ENCODE results near the gene TSPAN31.

TSPAN31 gene

DNA sequence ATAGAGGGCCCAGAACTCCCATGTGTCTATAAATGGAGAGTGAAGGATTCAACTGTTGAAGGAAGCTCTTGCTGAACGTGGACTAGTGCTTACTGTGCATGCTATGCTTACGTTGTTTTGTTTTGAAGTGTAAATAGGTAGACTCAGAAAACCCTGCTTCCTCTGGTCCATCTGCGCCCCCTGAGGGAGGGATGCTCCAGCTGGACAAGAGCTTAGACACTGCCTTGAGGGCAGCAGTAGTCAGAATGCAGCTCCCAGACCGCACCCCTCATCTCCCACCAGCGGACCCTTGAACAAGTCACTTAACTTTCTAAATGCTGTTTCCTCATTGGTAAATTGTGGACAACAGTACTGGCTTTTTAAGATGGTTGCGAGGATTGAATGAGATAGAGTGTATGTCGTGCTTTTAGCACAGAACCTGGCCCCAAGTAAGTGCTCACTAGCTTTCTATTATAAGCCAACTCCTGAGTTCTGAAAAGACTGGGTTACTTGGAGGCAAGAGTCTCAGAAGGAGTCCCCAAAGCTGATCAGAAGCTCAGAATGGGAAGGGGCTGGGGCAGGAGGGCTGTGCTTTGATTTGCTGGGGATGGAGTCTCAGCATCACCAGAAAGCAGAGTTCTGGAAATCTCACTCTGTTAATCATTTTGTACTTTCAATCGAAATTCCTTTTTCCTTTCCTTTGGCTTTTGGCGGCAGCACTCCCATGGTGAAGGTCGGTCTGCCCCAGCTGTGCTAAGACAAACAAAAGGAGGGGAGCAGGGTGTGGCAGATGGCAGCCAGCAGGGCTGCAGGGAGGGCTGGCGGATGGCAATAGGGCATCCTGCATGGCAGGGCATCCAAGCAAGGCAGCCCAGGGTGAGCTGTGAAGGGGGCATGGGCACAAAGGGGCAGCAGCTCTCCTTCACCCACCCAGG, 21.9 kb upstream of the TSPAN31 start:
- in situ Hi-C loops (cut with MboI; ENCODE audit: low pct_unique_long_range_greater_than_20kb, low sequenced_read_pairs, unreplicated experiment) = no loop called here
- peak; percentile 16 for DNase-seq (ENCODE audit: low spot score)

DNA sequence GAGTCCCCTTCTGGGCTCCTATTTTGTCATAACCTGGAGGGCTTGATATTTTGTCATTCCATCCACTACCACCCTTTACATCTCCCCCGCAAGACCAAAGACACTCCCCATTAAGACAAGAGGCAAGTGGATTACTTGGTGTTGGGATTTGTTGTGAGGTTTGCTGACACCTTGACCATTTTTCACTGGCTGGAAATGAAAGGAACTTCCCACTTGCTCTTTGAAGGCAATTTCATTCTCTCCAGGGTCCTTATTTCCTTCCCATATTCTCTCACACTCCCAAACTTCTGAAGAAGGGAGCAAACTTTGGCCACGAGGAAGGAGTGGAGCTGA, 21.2 kb upstream of the TSPAN31 start:
- DNase-seq (ENCODE audit: low spot score) = peak; percentile 28
- in situ Hi-C loops (cut with MboI; ENCODE audit: low pct_unique_long_range_greater_than_20kb, low sequenced_read_pairs, unreplicated experiment) = no loop called here
- TF ChIP-seq CTCF (IDR thresholded peaks at IDR 0.05; ENCODE audit: extremely low read depth, insufficient read depth, missing control alignments) = no peak

More for the DNA sequence above, 21.9 kb upstream of the TSPAN31 start:
- TF ChIP-seq CTCF (IDR thresholded peaks at IDR 0.05; ENCODE audit: extremely low read depth, insufficient read depth, missing control alignments) = no peak

DNA sequence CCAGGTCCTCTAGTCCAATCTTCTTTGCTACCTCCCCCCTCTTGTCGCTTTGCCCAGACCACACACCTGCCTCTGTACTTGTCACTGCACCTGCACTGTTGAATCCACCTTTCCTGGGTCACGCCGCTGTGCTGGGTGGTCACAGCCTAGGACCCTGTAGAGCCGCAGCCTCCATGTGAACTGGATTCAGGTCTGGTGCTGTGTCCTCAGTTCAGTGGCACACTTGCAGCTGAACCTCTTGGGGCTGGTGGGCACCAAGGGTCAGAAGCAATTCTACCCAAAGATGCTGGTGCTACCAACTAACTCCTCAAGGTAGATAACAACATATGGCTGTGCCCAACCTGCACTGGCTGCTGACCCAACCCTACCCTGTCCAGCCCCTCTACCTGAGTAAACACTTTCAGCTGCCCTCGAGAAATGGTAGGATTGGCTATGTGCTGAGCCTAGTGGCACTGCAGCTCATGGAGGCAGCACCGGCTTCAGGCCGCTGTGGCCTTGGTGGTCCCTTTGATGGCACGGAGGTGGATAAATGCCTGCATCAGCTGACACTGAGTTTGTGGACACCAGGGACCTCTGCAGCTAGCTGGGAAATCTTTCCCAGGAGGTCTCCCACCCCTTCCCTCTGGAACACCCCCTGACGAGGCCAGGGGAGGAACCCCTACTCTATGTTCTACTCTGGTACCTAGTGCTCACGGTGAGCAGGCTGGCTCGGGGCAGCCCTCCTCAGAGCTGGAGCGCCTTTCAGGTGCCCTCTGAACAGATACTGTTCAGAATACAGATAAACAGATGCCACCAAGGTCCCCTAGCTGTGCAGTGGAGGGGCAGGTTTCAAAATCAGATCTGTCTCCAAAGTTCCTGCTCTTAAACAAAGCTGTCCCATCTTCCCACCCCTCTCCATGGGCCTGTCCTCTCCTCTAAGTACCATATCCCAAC, 20.6 kb upstream of the TSPAN31 start:
- TF ChIP-seq CTCF (IDR thresholded peaks at IDR 0.05; ENCODE audit: extremely low read depth, insufficient read depth, missing control alignments) = no peak
- in situ Hi-C loops (cut with MboI; ENCODE audit: low pct_unique_long_range_greater_than_20kb, low sequenced_read_pairs, unreplicated experiment) = no loop called here
- DNase-seq (ENCODE audit: low spot score) = no peak

DNA sequence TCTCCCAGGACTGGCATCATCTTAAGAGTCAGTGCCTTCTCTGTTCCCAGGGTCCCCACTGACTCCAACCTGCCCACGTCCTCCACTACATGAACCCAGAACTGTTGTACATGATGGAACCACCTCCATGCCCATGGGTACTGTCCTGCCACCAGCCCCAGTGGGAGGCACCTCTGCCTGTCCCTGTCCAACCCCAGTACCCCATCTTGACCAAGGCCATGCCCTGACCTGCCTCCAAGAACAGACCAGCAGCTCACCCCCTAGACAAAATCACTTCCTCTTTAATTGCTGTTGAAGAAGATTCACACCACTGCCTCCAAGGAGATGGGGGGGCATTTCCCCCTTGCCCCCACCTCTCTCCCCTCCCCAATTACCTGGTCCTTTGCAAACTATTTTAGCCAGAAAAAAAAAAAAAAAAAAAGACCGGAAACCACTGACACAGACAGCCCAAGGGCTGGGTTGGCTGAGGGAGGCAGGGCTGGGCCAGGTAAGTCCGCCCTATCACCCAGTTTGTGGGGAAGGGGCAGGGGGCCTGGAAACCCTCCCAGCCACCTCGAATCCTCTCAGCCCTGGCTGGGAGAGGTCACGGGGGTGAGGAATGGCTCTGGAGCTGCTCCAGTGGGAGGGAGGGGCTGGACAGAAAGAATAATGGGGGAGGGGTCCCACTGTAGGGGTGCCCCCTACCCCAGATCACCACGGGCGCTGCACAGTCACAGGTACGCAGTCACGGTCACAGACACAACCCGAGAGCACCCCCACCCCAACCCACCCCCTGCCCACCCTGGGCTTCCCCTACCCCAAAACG, 19.7 kb upstream of the TSPAN31 start:
- in situ Hi-C loops (cut with MboI; ENCODE audit: low pct_unique_long_range_greater_than_20kb, low sequenced_read_pairs, unreplicated experiment) = no loop called here
- peak; percentile 14 for DNase-seq (ENCODE audit: low spot score)
- TF ChIP-seq CTCF (IDR thresholded peaks at IDR 0.05; ENCODE audit: extremely low read depth, insufficient read depth, missing control alignments) = no peak

DNA sequence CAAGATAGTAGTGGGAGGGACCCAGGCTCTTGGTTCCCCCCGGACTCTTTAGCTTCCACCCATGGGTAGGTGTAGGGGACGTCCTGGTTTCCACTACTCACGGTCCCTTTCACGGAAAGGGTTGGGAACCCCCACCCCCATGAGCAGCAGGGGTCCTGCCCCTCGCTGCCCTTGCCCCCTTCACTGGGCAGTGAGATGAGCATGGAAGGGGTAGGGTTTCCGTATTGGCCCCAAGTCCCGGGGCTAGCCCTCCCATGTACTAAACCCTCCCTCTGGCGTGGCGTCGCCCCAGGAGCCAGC, 19.0 kb upstream of the TSPAN31 start:
- peak; percentile 36 for DNase-seq (ENCODE audit: low spot score)
- in situ Hi-C loops (cut with MboI; ENCODE audit: low pct_unique_long_range_greater_than_20kb, low sequenced_read_pairs, unreplicated experiment) = no loop called here
- no peak for TF ChIP-seq CTCF (IDR thresholded peaks at IDR 0.05; ENCODE audit: extremely low read depth, insufficient read depth, missing control alignments)
